T-helper 1 cell treated with Interleukin-12 subunit alpha and Interleukin-12 subunit beta and Interleukin-4 antibody, amounts not matched to agents 30 μg/mL and 1 μg/mL, for 36 hours (primary cell): ENCODE data around the gene RRAGA.
A peak's percentile ranks its signal among the peaks of the same experiment; 100 is the strongest.
"Not testable (repeated sequence)": the region's sequence is repeated elsewhere in the genome, so short reads cannot be mapped to it uniquely, and the experiment has no call there.

Experiments used
- H3K27ac Mint-ChIP-seq: one replicate; pipeline ENCODE4 v1.8.0; 2021; ENCODE audit warnings: mild to moderate bottlenecking, mixed read lengths
- H3K27me3 Mint-ChIP-seq: one replicate; pipeline ENCODE4 v1.8.0; 2021; ENCODE audit warnings: low read depth, mixed read lengths
- H3K36me3 Mint-ChIP-seq: one replicate; pipeline ENCODE4 v1.8.0; 2021; ENCODE audit warnings: low read depth, mixed read lengths
- H3K4me1 Mint-ChIP-seq: one replicate; pipeline ENCODE4 v1.8.0; 2021; ENCODE audit warnings: low read depth, mixed read lengths
- H3K4me3 Mint-ChIP-seq: one replicate; pipeline ENCODE4 v1.8.0; 2021; ENCODE audit warnings: mild to moderate bottlenecking, moderate library complexity, mixed read lengths
- H3K9me3 Mint-ChIP-seq: one replicate; pipeline ENCODE4 v1.8.0; 2021; ENCODE audit warnings: mixed read lengths

The RRAGA gene

GRCh38 chr9:19036611-19037010 lies 12.6 kb upstream of the RRAGA start:
- no peaks in the 10 kb centered on the region for H3K4me1 Mint-ChIP-seq
- H3K36me3 Mint-ChIP-seq, result no peaks in the 10 kb centered on the region
- no peaks in the 10 kb centered on the region for H3K9me3 Mint-ChIP-seq
- no peak overlapping the region for H3K27ac Mint-ChIP-seq
- H3K4me3 Mint-ChIP-seq, result no peak overlapping the region
- peaks cover 9% of the 10 kb centered on the region for H3K27me3 Mint-ChIP-seq

GRCh38 chr9:19049917-19050636 lies 850 bp downstream of the RRAGA start:
- Mint-ChIP-seq H3K9me3 (no peaks in the 10 kb centered on the region), H3K4me1 (peaks cover 30% of the 10 kb centered on the region), H3K36me3 (peaks cover 12% of the 10 kb centered on the region), H3K27ac (peak overlapping the region; percentile 95), H3K27me3 (no peaks in the 10 kb centered on the region), H3K4me3 (peak overlapping the region; percentile 93)

- H3K27ac Mint-ChIP-seq, result peak overlapping the region; percentile 95
- peak overlapping the region; percentile 93 for H3K4me3 Mint-ChIP-seq
- no peaks in the 10 kb centered on the region for H3K27me3 Mint-ChIP-seq
- H3K36me3 Mint-ChIP-seq, result peaks cover 15% of the 10 kb centered on the region
- peaks cover 30% of the 10 kb centered on the region for H3K4me1 Mint-ChIP-seq
- H3K9me3 Mint-ChIP-seq, result no peaks in the 10 kb centered on the region
These were observed 1.7 kb downstream of the RRAGA start for GRCh38 chr9:19050637-19051591.

- Mint-ChIP-seq H3K4me1 (peaks cover 7% of the 10 kb centered on the region), H3K4me3 (no peak overlapping the region), H3K36me3 (peaks cover 53% of the 10 kb centered on the region), H3K27ac (no peak overlapping the region), H3K27me3 (no peaks in the 10 kb centered on the region), H3K9me3 (no peaks in the 10 kb centered on the region)
These were observed 7.8 kb downstream of the RRAGA start for GRCh38 chr9:19057033-19057432.

- Mint-ChIP-seq H3K9me3 (no peaks in the 10 kb centered on the region), H3K4me3 (no peak overlapping the region), H3K36me3 (peaks cover 35% of the 10 kb centered on the region), H3K4me1 (peaks cover 8% of the 10 kb centered on the region), H3K27me3 (no peaks in the 10 kb centered on the region), H3K27ac (no peak overlapping the region)
These were observed 25.0 kb downstream of the RRAGA start for GRCh38 chr9:19074229-19074628.

- H3K4me3 Mint-ChIP-seq, result no peak overlapping the region
- no peaks in the 10 kb centered on the region for H3K9me3 Mint-ChIP-seq
- peaks cover 8% of the 10 kb centered on the region for H3K4me1 Mint-ChIP-seq
- no peaks in the 10 kb centered on the region for H3K27me3 Mint-ChIP-seq
- H3K27ac Mint-ChIP-seq, result no peak overlapping the region
- peaks cover 36% of the 10 kb centered on the region for H3K36me3 Mint-ChIP-seq
These were observed 25.6 kb downstream of the RRAGA start for GRCh38 chr9:19074836-19075235.

GRCh38 chr9:19085295-19085694 lies 36.1 kb downstream of the RRAGA start:
- Mint-ChIP-seq H3K27me3 (no peaks in the 10 kb centered on the region), H3K4me3 (no peak overlapping the region), H3K36me3 (peaks cover 28% of the 10 kb centered on the region), H3K4me1 (peaks cover 4% of the 10 kb centered on the region), H3K27ac (peak overlapping the region; percentile 52), H3K9me3 (no peaks in the 10 kb centered on the region)

GRCh38 chr9:19087106-19088000 lies 38.1 kb downstream of the RRAGA start:
- Mint-ChIP-seq H3K27ac (no peak overlapping the region), H3K36me3 (peaks cover 23% of the 10 kb centered on the region), H3K4me1 (peaks cover 3% of the 10 kb centered on the region), H3K9me3 (no peaks in the 10 kb centered on the region), H3K4me3 (no peak overlapping the region), H3K27me3 (no peaks in the 10 kb centered on the region)

GRCh38 chr9:19097431-19097830 lies 48.2 kb downstream of the RRAGA start:
- peaks cover 27% of the 10 kb centered on the region for H3K4me1 Mint-ChIP-seq
- peaks cover 17% of the 10 kb centered on the region for H3K36me3 Mint-ChIP-seq
- not testable (repeated sequence) for H3K27ac Mint-ChIP-seq

More at GRCh38 chr9:19097431-19097830, 48.2 kb downstream of the RRAGA start:
- peak overlapping the region; percentile 17 for H3K4me3 Mint-ChIP-seq
- not testable (repeated sequence) for H3K27me3 Mint-ChIP-seq, H3K9me3 Mint-ChIP-seq
